ENCODE data around the gene NR0B1.

Gene NR0B1, protein sequence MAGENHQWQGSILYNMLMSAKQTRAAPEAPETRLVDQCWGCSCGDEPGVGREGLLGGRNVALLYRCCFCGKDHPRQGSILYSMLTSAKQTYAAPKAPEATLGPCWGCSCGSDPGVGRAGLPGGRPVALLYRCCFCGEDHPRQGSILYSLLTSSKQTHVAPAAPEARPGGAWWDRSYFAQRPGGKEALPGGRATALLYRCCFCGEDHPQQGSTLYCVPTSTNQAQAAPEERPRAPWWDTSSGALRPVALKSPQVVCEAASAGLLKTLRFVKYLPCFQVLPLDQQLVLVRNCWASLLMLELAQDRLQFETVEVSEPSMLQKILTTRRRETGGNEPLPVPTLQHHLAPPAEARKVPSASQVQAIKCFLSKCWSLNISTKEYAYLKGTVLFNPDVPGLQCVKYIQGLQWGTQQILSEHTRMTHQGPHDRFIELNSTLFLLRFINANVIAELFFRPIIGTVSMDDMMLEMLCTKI

DNA sequence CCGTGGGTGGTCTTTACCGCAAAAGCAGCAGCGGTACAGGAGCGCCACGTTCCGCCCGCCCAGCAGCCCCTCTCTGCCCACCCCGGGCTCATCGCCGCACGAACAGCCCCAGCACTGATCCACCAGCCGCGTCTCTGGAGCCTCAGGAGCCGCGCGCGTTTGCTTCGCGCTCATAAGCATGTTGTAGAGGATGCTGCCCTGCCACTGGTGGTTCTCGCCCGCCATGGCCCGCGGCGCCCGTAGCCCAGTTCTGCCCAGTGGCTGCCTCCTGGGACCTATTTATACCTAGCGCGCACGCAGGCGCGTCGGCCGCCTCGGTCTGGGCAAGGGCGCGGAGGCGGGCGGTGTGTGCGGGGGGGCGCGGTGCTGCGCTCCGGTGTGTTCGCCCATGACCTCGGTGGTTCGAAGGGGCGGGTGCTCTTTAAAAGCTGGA lies at the start of gene NR0B1:
NR0B1 (minus strand) TSS at position 252 of the 433 bp plus-strand sequence; CDS start at position 225, 27 bp downstream.
- H3K4me3 ChIP-seq (ENCODE audit: low read depth, low read length): no peak within 1 kb of the TSS
- TF ChIP-seq, protein P1, sequence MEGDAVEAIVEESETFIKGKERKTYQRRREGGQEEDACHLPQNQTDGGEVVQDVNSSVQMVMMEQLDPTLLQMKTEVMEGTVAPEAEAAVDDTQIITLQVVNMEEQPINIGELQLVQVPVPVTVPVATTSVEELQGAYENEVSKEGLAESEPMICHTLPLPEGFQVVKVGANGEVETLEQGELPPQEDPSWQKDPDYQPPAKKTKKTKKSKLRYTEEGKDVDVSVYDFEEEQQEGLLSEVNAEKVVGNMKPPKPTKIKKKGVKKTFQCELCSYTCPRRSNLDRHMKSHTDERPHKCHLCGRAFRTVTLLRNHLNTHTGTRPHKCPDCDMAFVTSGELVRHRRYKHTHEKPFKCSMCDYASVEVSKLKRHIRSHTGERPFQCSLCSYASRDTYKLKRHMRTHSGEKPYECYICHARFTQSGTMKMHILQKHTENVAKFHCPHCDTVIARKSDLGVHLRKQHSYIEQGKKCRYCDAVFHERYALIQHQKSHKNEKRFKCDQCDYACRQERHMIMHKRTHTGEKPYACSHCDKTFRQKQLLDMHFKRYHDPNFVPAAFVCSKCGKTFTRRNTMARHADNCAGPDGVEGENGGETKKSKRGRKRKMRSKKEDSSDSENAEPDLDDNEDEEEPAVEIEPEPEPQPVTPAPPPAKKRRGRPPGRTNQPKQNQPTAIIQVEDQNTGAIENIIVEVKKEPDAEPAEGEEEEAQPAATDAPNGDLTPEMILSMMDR (IDR thresholded peaks at IDR 0.05; ENCODE audit: borderline replicate concordance, insufficient read depth, low read depth, low read length): no peak

DNA sequence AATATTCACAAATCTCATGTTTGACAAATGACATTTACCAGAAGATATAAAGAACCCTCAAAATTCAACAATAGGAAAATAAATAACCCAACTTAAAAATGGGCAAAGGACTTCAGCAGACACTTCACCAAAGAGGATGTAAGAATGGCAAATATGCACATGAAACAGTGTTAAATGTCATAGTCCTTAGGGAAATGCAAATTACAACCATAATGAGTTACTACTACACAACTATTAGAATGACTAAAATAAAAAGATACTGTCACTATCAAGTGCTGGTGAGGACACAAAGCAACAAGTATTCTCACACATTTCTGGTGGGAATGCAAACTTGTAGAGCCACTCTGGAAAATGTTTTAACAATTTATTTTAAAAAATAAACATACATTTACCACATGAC lies 40.8 kb upstream of the NR0B1 start:
- TF ChIP-seq, protein P1 (IDR thresholded peaks at IDR 0.05; ENCODE audit: borderline replicate concordance, insufficient read depth, low read depth, low read length): no peak

DNA sequence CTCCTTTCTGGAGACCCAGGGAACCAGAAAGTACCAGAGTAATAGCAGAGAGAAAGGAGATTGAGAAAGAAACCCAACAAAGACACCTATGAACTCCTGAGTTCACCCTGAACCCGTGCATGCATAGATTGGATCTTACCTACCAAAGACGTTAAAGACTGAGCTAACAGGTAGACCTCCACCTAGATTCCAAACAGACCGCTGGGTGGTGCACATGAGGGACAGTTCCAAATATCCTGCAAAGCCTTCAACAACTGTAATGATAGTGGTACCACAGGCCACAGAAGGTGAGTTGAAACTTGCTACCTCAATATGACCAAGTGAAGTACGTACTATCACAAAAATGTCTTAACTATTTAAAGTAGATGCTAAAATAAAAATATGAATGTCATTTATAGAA lies 34.0 kb upstream of the NR0B1 start:
- TF ChIP-seq, protein P1 (IDR thresholded peaks at IDR 0.05; ENCODE audit: borderline replicate concordance, insufficient read depth, low read depth, low read length): no peak
- H3K4me3 ChIP-seq (ENCODE audit: low read depth, low read length): no peak overlapping the region

More for the DNA sequence above, 40.8 kb upstream of the NR0B1 start:
- H3K4me3 ChIP-seq (ENCODE audit: low read depth, low read length): no peak overlapping the region

DNA sequence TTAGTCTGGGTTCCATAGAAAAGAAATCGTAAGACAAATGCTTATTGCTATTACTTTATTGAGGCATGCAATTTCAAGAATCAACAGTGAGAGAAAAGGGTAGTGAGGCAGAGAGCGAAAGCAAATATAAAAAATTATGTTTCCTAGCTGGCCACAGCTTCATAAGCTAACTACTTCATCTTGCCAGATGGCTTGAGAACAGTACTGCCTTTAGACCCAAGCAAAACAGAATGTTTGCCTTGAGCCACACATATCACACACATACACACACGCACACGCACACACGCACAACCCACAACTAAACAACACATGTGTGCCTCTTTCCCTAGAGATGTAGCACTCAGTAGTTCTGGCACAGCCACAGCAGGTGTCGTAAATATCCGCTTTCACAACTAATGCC lies 31.6 kb upstream of the NR0B1 start:
- TF ChIP-seq, protein P1 (IDR thresholded peaks at IDR 0.05; ENCODE audit: borderline replicate concordance, insufficient read depth, low read depth, low read length): no peak
- no peak overlapping the region for H3K4me3 ChIP-seq (ENCODE audit: low read depth, low read length)

DNA sequence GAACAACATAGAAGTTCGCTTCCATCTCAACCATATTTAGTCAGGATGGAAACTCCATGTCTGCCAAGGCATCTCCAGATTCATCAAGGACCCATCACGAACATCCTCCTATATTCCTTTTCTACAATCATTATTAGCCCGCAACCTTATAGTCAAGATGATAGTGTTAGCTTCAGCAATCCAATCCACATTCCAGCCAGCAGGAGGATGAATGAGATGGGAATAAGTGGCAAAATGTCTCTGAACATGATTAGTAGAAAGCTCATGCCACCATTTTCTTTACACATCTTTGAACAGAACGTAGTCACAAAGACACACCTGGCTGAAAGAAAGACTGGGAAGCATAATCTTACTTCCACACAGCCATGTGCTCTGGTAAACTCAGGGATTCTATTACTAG lies 18.6 kb upstream of the NR0B1 start:
- TF ChIP-seq, protein P1 (IDR thresholded peaks at IDR 0.05; ENCODE audit: borderline replicate concordance, insufficient read depth, low read depth, low read length): no peak
- no peak overlapping the region for H3K4me3 ChIP-seq (ENCODE audit: low read depth, low read length)

DNA sequence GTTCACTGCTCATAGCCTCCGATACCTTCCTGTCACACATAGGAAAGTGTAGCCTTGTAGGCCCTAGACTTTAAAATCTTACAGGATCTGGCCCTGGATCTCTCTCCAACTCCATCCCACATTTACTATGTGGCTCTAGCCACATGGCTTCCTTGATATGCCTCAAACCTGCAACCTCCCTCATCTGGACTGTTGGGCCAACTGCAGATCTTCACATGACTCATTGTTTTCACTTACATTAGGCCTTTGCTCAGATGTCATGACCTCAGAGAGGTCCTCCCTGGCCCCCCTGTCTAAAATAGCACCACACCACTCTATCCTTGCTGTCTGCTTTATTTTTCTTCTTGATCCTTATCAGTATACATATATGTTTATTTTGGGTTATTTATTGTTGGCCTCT lies 8.1 kb upstream of the NR0B1 start:
- TF ChIP-seq, protein P1 (IDR thresholded peaks at IDR 0.05; ENCODE audit: borderline replicate concordance, insufficient read depth, low read depth, low read length): no peak
- H3K4me3 ChIP-seq (ENCODE audit: low read depth, low read length): no peak overlapping the region

DNA sequence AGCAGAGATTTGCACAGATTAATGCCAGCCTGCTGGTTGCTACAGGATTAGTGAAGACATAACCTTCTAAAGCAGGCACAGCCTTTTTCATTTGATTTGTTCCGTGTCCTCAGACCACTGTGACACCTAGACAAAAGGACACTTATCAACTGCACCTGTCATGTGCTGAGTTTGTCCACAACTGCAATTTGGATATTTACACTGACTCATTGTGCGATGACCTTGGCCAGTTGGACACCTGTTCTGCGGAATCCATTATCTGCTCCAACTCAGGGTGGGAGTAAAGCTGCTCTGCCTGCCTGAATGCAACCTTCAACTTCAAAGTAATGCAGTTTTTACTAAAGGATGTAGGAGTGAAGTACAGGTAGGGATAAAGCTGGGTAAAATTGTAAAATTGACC lies 4.1 kb upstream of the NR0B1 start:
- no peak overlapping the region for H3K4me3 ChIP-seq (ENCODE audit: low read depth, low read length)
- TF ChIP-seq, protein P1 (IDR thresholded peaks at IDR 0.05; ENCODE audit: borderline replicate concordance, insufficient read depth, low read depth, low read length): no peak

Data from GM12875 (cell line).